ENCODE measurements around the gene ZFP64.
"Not testable (repeated sequence)": the region's sequence is repeated elsewhere in the genome, so short reads cannot be mapped to it uniquely, and the experiment has no call there.

Gene ZFP64

DNA sequence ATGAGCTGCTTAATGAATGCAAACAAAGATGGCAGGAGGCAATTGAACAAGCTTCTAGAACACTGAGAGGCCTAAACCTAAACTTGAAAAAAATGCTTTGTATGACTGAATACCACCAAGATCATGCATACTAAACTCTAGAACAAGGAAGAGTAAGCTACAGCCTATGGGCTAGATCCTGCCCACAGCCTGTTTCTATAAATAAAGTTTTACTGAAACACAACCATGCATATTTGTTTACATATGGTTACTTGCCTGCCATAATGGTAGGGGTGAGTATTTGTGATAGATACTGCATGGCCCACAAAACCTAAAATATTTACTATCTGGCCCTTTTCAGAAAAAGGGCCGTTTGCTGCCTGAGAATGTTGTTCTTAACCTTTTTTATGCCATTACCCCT is 37.0 kb downstream of the ZFP64 start:
- no peak for DNase-seq (ENCODE audit: low read depth in 2 of 2)

GRCh38 chr20:52153896-52154295 is 37.7 kb downstream of the ZFP64 start:
- DNase-seq (ENCODE audit: low read depth in 2 of 2), result no peak

DNA sequence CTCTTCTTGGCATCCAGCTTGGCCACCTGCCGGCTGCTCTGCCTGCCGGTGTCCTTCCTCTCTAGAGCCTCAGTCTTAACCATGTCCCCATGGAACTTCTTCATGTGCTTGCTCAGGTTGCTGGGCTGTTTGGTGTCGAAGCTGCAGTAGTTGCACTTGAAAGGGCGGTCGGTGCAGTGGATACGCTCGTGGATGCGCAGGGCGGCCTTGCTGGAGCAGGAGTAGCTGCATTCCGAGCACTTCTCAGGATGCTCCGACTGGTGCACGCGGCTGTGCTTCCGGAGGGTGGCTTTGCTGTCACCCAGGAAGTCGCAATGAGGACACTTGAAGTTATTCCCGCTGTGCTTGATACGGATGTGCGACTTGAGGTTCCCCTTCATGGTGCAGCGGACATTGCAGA is 38.7 kb downstream of the ZFP64 start:
- DNase-seq (ENCODE audit: low read depth in 2 of 2), result no peak

DNA sequence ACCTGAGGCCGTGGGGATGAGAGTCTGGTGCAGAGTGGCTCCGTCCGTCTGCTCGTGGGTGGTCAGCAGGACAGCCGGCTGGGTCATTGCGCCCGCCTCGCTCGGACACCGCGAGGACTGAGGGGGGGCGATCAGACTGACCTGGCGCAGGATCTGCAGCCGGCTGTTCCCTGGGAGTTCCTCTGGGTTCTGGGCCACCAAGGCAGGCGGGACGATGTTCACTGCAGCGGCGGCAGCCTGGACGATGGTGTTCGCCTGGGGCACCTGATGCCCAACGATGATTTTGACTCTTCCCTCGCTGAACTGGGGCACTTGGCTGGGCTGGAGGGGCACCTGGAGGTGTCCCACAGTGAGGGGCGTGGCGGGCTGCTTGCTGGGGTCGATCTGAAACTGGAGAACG is 39.2 kb downstream of the ZFP64 start:
- DNase-seq (ENCODE audit: low read depth in 2 of 2), result no peak

DNA sequence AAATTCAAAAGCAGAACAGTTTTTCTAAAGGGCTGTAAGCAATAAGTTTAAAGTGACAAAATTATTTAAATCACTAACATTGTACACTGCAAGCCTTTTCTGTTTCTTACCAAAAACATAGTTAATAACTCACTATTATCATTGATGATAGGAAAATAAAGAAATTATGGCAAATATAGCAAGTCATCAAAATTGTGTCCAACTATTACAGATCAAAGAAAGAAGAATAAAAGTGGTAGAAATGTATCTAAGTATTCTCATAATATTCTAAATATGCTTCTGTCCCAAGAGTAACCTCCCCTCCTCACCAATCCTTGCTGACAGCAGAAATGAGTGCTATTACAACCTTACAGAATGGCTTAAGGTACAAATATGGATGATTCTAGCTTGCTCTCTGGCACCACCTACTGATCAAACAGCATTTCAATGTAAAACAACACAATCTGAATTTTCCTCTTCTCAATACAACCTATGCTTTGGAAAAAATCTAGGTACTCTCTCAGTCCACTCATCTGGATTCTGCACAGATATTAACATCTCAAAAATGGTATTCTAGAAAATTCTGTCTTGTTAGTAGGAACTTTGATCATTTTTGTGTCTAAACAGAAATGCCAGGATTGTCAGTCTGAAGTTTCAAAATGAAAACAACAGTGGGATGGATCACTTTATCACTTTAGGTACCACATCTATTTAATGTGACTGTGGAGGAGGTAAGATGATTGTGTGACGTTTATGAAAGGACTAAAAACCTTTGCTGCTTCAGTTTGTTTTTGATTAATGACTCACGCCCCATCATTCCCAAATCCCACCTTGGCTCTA is 40.9 kb downstream of the ZFP64 start:
- DNase-seq (ENCODE audit: low read depth in 2 of 2), result no peak

DNA sequence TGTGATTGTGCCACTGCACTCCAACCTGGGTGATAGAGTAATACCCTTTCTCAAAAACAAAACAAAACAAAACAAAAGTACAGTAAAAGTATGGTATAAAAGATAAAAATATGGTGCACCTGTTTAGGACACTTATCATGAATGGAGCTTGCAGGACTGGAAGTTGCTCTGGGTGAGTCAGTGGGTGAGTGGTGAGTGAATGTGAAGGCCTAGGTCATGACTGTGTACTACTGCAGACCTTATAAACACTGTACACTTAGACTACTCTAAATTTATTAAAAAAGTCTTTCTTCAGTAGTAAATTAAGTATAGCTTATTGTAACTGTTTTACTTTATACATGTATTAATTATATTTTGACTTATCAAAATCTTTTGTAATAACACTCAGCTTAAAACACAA is 46.0 kb downstream of the ZFP64 start:
- DNase-seq (ENCODE audit: low read depth in 2 of 2), result no peak

GRCh38 chr20:52143277-52143676 is 48.3 kb downstream of the ZFP64 start:
- DNase-seq (ENCODE audit: low read depth in 2 of 2), result no peak

- no peak for DNase-seq (ENCODE audit: low read depth in 2 of 2)
Observed at GRCh38 chr20:52142757-52143156, 48.8 kb downstream of the ZFP64 start.

GRCh38 chr20:52139986-52140385 is 51.6 kb downstream of the ZFP64 start:
- no peak for DNase-seq (ENCODE audit: low read depth in 2 of 2)

DNA sequence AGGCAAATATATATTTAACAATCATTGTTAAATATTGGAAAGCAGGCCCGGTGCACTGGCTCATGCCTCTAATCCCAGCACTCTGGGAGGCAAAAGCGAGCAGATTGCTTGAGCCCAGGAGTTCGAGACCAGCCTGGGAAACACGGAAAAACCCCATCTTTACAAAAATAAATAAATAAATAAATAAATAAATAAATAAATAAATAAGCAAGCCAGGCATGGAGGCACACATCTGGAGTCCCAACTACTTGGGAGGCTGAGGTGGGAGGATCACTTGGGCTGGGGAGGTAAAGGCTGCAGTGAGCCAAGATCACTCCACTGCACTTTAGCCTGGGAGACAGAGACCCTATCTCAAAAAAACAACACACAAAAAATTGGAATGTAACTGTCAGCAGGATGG is 53.7 kb downstream of the ZFP64 start:
- DNase-seq (ENCODE audit: low read depth in 2 of 2), result no peak

DNA sequence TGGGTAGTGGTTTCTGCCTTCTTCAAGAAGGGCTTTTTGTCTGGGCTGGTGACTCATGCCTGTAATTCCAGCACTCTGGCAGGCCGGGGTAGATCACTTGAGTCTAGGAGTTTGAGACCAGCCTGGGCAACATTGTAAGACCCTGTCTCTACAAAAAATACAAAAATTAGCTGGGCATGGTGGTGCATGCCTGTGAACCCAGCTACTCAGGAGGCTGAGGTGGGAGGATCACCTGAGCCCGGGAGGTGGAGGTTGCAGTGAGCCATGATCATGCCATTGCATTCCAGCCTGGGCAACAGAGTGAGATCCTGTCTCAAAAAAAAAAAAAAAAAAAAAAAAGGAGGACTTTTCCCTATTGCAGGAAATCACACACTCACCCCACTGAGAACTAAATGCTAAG is 57.9 kb downstream of the ZFP64 start:
- DNase-seq (ENCODE audit: low read depth in 2 of 2), result not testable (repeated sequence)

GRCh38 chr20:52132337-52132736 is 59.2 kb downstream of the ZFP64 start:
- DNase-seq (ENCODE audit: low read depth in 2 of 2), result no peak

DNA sequence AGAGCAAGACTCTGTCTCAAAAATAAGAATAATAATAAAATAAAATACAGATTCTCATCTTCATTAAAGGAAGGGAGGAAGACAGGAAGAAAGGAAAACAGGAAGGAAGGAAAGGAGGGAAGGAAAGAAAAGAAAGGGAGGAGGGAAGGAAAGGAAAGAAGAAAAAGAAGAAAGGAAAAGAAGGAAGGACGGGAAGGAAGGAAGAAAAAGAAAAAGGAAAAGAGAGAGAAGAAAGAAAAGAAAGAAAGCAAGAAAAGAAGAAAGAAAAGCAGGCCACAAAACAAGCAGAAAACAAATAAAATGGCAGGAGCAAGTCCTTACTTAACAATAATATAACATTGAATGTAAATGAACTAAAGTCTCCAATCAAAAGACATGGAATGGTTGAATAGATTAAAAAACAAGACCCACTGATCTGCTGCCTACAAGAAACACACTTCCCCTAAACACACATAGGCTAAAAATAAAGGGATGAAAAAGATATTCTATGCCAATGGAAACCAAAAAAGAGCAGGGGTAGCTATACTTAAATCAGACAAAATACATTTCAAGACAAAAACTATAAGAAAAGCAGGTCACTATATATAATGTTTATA is 60.4 kb downstream of the ZFP64 start:
- DNase-seq (ENCODE audit: low read depth in 2 of 2), result no peak

- no peak for DNase-seq (ENCODE audit: low read depth in 2 of 2)
Observed at GRCh38 chr20:52130406-52130805, 61.2 kb downstream of the ZFP64 start.

- no peak for DNase-seq (ENCODE audit: low read depth in 2 of 2)
Observed at GRCh38 chr20:52129611-52130010, 62.0 kb downstream of the ZFP64 start.

DNA sequence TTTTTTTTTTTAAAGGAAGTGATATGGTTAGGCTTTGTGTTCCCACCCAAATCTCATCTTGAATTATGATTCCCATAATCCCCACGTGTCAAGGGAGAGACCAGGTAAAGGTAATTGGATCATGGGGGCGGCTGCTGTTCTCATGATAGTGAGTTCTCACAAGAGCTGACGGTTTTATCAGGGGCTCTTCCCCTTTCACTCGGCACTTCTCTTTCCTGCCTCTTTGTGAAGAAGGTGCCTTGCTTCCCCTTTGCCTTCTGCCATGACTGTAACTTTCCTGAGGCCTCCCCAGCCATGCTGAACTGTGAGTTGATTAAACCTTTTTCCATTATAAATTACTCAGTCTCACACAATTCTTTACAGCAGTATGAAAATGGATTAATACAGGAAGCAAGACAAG is 64.3 kb downstream of the ZFP64 start:
- DNase-seq (ENCODE audit: low read depth in 2 of 2), result no peak

DNA sequence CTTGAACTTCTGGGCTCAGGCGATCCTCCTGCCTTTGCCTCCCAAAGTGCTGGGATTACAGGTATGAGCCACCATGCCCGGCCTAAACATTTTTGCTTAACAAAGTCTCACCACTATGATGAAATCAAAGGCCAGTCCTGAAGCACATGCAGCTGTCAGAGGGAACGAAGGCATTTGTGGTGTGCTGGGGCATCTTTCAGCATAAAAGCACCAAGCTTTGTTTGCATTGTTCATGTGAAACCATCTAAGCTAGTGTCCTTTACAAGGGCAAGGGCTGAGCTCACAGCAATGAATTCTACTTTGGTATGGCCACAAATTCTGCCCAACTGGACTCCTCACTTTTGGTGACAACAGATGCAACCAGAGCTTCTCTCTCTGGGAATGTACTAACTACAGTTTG is 66.8 kb downstream of the ZFP64 start:
- DNase-seq (ENCODE audit: low read depth in 2 of 2), result no peak

- no peak for DNase-seq (ENCODE audit: low read depth in 2 of 2)
Observed at GRCh38 chr20:52118696-52119095, 72.9 kb downstream of the ZFP64 start.

- no peak for DNase-seq (ENCODE audit: low read depth in 2 of 2)
Observed at GRCh38 chr20:52118016-52118623, 73.5 kb downstream of the ZFP64 start.

DNA sequence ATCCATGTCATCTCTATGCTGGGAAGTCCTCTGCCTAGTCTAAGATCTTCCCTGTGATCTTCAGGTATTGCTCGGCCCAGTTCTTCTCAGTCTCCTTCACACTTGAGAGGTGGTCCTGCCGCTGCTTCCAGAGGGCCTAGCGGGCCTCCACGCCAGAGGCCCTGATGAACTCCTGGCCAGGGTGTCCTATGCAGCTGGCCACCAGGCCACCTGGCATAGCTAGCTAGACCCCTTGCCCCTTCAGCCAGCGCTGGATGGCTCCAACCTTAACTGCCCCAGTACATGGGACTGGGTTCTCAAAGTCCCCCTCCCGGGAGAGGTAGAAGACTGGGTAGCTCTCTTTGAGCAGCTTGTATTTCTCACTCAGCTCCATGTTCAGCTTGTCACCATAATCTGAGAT is 81.1 kb downstream of the ZFP64 start:
- DNase-seq (ENCODE audit: low read depth in 2 of 2), result no peak

GRCh38 chr20:52105442-52106422 is 85.8 kb downstream of the ZFP64 start:
- no peak for DNase-seq (ENCODE audit: low read depth in 2 of 2)
